Upper lobe of right lung (tissue), 1 donor: ENCODE measurements around the gene AZIN2. TPM values are rescaled to one million over a fixed set of nuclear protein-coding genes. Genes with fewer than 3 reads are reported as not detected.

Experiments used
- ATAC-seq: fragments of 200-7000 bp; cut with Tn5 transposase; one replicate; pipeline ENCODE4 v1.9.1; 2020; ENCODE audit warnings: mild to moderate bottlenecking, moderate library complexity
- DNase-seq: peaks from one replicate; pipeline ENCODE4 v3.0.0-alpha.2; 2020
- H3K27ac ChIP-seq: fragments of 200-600 bp; one replicate; pipeline ENCODE4 v1.8.0; 2022
- H3K27me3 ChIP-seq: fragments of 200-600 bp; one replicate; pipeline ENCODE4 v1.8.0; 2022; ENCODE audit warnings: mild to moderate bottlenecking
- H3K36me3 ChIP-seq: fragments of 200-600 bp; one replicate; pipeline ENCODE4 v1.8.0; 2022
- H3K4me1 ChIP-seq: fragments of 200-600 bp; one replicate; pipeline ENCODE4 v1.8.0; 2022
- H3K4me3 ChIP-seq: fragments of 200-600 bp; one replicate; pipeline ENCODE4 v1.8.0; 2022; ENCODE audit warnings: mild to moderate bottlenecking
- H3K9me3 ChIP-seq: fragments of 200-600 bp; one replicate; pipeline ENCODE4 v1.8.0; 2022
- CTCF ChIP-seq: fragments of 200-600 bp; IDR thresholded peaks from one replicate; pipeline ENCODE4 v1.8.0; 2022; ENCODE audit warnings: antibody characterized with exemption
- intact Hi-C: fragments of 100-400 bp; cut with DNase I; formaldehyde crosslinking; loops from one replicate; pipeline ENCODE4 v1.11.0; 2022
- total RNA-seq: library from RNA; stranded (reverse); fragmentation: NEBNext Ultra II Directional; extraction: Animal tissue kit (Norgen Biotek cat#: 25700); gene quantifications from one replicate; pipeline ENCODE4 v1.2.1, GENCODE V29; 2021
- donor health status: DM: no; HTN: yes; CAD: no; lungs with severe emphysema.

AZIN2 gene
- total RNA-seq, 1 donor from 2014 or later, result 2.3 TPM

- Histone ChIP-seq H3K9me3 (no peaks in the 10 kb centered on the region), H3K36me3 (no peaks in the 10 kb centered on the region), H3K4me1 (peaks cover 16% of the 10 kb centered on the region), H3K27ac (no peak overlapping the region), H3K27me3 (no peaks in the 10 kb centered on the region), H3K4me3 (no peak overlapping the region)
- intact Hi-C loops, result loop anchor here (10.0 kb wide), 1 partner anchor 116 kb away; no protein-coding TSS in a partner anchor
- TF ChIP-seq CTCF, result no peak
- DNase-seq, result no peak
- ATAC-seq, result peak; percentile 52
These were observed 30.5 kb upstream of the AZIN2 start for GRCh38 chr1:33050221-33051076.

- intact Hi-C loops, result loop anchor here (10.0 kb wide), 1 partner anchor 121 kb away; no protein-coding TSS in a partner anchor
- Histone ChIP-seq H3K4me3 (no peak overlapping the region), H3K27me3 (no peaks in the 10 kb centered on the region), H3K27ac (peak overlapping the region; percentile 24), H3K4me1 (peaks cover 10% of the 10 kb centered on the region), H3K9me3 (no peaks in the 10 kb centered on the region), H3K36me3 (no peaks in the 10 kb centered on the region)
- ATAC-seq, result peak; percentile 97
- peak; percentile 73 for TF ChIP-seq CTCF
- peak; percentile 75 for DNase-seq
These were observed 25.5 kb upstream of the AZIN2 start for GRCh38 chr1:33055210-33056008.

GRCh38 chr1:33056426-33056825 is 24.5 kb upstream of the AZIN2 start:
- DNase-seq, result no peak
- Histone ChIP-seq H3K4me3 (no peak overlapping the region), H3K36me3 (no peaks in the 10 kb centered on the region), H3K4me1 (peaks cover 7% of the 10 kb centered on the region), H3K27me3 (no peaks in the 10 kb centered on the region), H3K9me3 (no peaks in the 10 kb centered on the region), H3K27ac (no peak overlapping the region)
- ATAC-seq, result no peak
- intact Hi-C loops, result loop anchor here (10.0 kb wide), 1 partner anchor 122 kb away; no protein-coding TSS in a partner anchor
- no peak for TF ChIP-seq CTCF

DNA sequence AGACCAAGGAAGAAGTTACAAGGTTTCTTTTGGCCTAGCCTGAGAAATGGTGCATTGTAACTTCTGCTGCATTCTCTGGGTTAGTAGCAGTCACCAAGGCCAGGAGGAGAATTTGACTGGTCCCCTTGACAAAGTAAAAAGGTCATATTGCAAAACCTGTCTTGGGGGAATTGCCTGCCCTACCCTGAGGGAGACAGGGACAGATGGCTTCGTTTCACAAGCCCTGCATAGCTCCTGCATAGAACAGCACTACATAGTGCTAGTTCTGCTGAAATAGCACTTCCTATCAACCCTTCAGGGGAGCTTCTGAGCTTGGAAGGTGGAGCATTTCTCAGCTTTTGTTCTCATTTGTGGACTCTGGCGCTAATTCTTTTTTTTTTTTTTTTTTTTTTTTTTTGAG is 23.9 kb upstream of the AZIN2 start:
- H3K9me3 ChIP-seq, result no peaks in the 10 kb centered on the region
- TF ChIP-seq CTCF, result no peak
- ATAC-seq, result no peak
- H3K27me3 ChIP-seq, result no peaks in the 10 kb centered on the region
- H3K4me3 ChIP-seq, result no peak overlapping the region
- DNase-seq, result no peak
- H3K27ac ChIP-seq, result no peak overlapping the region
- intact Hi-C loops, result loop anchor here (10.0 kb wide), 1 partner anchor 122 kb away; no protein-coding TSS in a partner anchor
- H3K4me1 ChIP-seq, result peaks cover 7% of the 10 kb centered on the region
- H3K36me3 ChIP-seq, result no peaks in the 10 kb centered on the region

DNA sequence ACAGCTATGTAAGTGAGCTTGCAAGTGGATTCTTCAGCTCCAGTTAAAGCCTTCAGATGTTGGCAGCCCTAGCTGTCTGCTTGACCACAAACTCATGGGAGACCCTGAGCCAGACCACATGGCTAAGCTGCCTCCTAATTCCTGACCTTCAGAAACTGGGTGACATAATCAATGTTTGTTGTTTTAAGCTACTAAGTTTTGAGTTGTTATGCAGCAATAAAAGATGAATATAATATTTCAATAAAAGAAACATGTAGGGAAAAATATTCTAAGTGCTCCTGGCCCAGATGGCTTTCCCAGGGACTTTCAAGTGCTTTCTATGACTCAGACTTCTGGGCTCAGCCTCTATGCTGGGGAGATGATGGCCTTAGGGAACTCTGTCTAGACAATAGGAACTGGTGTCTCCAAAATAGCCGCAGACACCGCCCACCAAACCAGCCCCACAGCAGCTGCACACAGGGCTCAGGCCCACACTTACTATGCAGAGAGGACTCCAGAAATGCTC is 20.3 kb upstream of the AZIN2 start:
- no peak overlapping the region for H3K27ac ChIP-seq
- TF ChIP-seq CTCF, result no peak
- H3K4me1 ChIP-seq, result no peaks in the 10 kb centered on the region
- DNase-seq, result peak; percentile 69
- H3K4me3 ChIP-seq, result no peak overlapping the region
- no peaks in the 10 kb centered on the region for H3K27me3 ChIP-seq
- H3K36me3 ChIP-seq, result no peaks in the 10 kb centered on the region
- ATAC-seq, result peak; percentile 88
- peaks cover 21% of the 10 kb centered on the region for H3K9me3 ChIP-seq
- intact Hi-C loops, result no loop called here
